Esophagus squamous epithelium (tissue), 4 donors: ENCODE measurements around the gene TIMP3.

ENCODE experiments used
- CTCF ChIP-seq, 6 experiments: fragments of 450-650 bp in 4 of 6; fragments of 200-600 bp in 2 of 6; sonication (generic) in 2 of 6; IDR thresholded peaks; one replicate each; pipeline ENCODE4 v1.5.1; 2016 to 2019; ENCODE audit warnings: antibody characterized with exemption in 6 of 6, mild to moderate bottlenecking in 4 of 6, moderate library complexity in 4 of 6
- POLR2A ChIP-seq, 4 donors: fragments of 450-650 bp; IDR thresholded peaks; one replicate each; pipeline ENCODE4 v1.6.1; 2017; ENCODE audit warnings: antibody characterized with exemption in 4 of 4, mild to moderate bottlenecking in 4 of 4, moderate library complexity in 3 of 4

GRCh38 chr22:32814285-32814860 lies 12.9 kb downstream of the TIMP3 start:
- TF ChIP-seq CTCF (IDR thresholded peaks at IDR 0.05) (no peak), POLR2A (IDR thresholded peaks at IDR 0.05) (no peak)
